ENCODE results near the gene LMNTD2. TPM values are rescaled to one million over a fixed set of nuclear protein-coding genes. Genes with fewer than 3 reads are reported as not detected.

The LMNTD2 gene
- total and polyA plus RNA-seq, 2 of the 13 experiments (the other 11 are each of a cell fraction or from before 2014, with no cell fraction given) = 1.1 to 3.1 TPM

- TF ChIP-seq ZNF777 (CRISPR knock-in tag; IDR thresholded peaks at IDR 0.05) = peak; percentile 11; the same call in 1 of the 2 replicates
- TF ChIP-seq ZNF256 (CRISPR knock-in tag; conservative IDR thresholded peaks at IDR 0.05) = 0 out of 2 replicates have a peak, but pooled peaks have one; percentile 47
- no peak for TF ChIP-seq ZSCAN5A (CRISPR knock-in tag; IDR thresholded peaks at IDR 0.05; ENCODE audit: borderline replicate concordance)
- peak; percentile 33 for TF ChIP-seq RBM39 (IDR thresholded peaks at IDR 0.05; ENCODE audit: low read depth, low read length, poor library complexity, severe bottlenecking)
- peak; percentile 64; the same call in 1 of the 2 replicates for TF ChIP-seq KLF6 (CRISPR knock-in tag; IDR thresholded peaks at IDR 0.05)
- no peak for TF ChIP-seq THRA (CRISPR knock-in tag; IDR thresholded peaks at IDR 0.05; ENCODE audit: borderline replicate concordance)
- TF ChIP-seq KDM3A (CRISPR knock-in tag; IDR thresholded peaks at IDR 0.05; ENCODE audit: low read depth) = 0 out of 2 replicates have a peak, but pooled peaks have one; percentile 30
- peak; percentile 57 for TF ChIP-seq MED1 (CRISPR knock-in tag; IDR thresholded peaks at IDR 0.05)
- no peak for TF ChIP-seq LBX2 (CRISPR knock-in tag; IDR thresholded peaks at IDR 0.05; ENCODE audit: borderline replicate concordance)
- TF ChIP-seq FOXP4 (CRISPR knock-in tag; IDR thresholded peaks at IDR 0.05) = 0 out of 2 replicates have a peak, but pooled peaks have one; percentile 11
- TF ChIP-seq TBX3 (IDR thresholded peaks at IDR 0.05; ENCODE audit: borderline replicate concordance) = peak; percentile 16; the same call in 1 of the 2 replicates
- peak; percentile 66 for TF ChIP-seq ELF3 (CRISPR knock-in tag; IDR thresholded peaks at IDR 0.05)
- TF ChIP-seq ZNF468 (CRISPR knock-in tag; IDR thresholded peaks at IDR 0.05) = 0 out of 2 replicates have a peak, but pooled peaks have one; percentile 65
- peak; percentile 16; the same call in 1 of the 2 replicates for TF ChIP-seq PAXIP1 (CRISPR knock-in tag; conservative IDR thresholded peaks at IDR 0.05)
- TF ChIP-seq ZNF740 (CRISPR knock-in tag; IDR thresholded peaks at IDR 0.05) = no peak
- no peak for TF ChIP-seq KDM1A (CRISPR knock-in tag; IDR thresholded peaks at IDR 0.05)
- peak; percentile 6; the same call in 1 of the 2 replicates for TF ChIP-seq BCL6 (CRISPR knock-in tag; IDR thresholded peaks at IDR 0.05)
- TF ChIP-seq E2F5 (CRISPR knock-in tag; conservative IDR thresholded peaks at IDR 0.05) = peak; percentile 87
These were observed 15.6 kb upstream of the LMNTD2 start, which contains the start of gene PHRF1 (continued) for GRCh38 chr11:575996-576768.

All from HepG2 (cell line).